ACHN (cell line): ENCODE results near the gene MYH7.
"Not testable (repeated sequence)": the region's sequence is repeated elsewhere in the genome, so short reads cannot be mapped to it uniquely, and the experiment has no call there.

Experiments
- DNase-seq: peaks from one replicate; pipeline ENCODE4 v3.0.0-alpha.2; 2015
- in situ Hi-C: cut with HindIII; loops from 2 replicates; pipeline ENCODE4 v1.10.0; 2017; ENCODE audit warnings: low sequenced_read_pairs, low pct_ligation_motif_present, low pct_unique_long_range_greater_than_20kb

The MYH7 gene

GRCh38 chr14:23433457-23433856, 2.0 kb downstream of the MYH7 start:
- no peak for DNase-seq
- in situ Hi-C loops = no loop called here

GRCh38 chr14:23432946-23433345, 2.5 kb downstream of the MYH7 start:
- in situ Hi-C loops = no loop called here

GRCh38 chr14:23432102-23432925, 3.1 kb downstream of the MYH7 start:
- no peak for DNase-seq
- in situ Hi-C loops = no loop called here

More at GRCh38 chr14:23432946-23433345, 2.5 kb downstream of the MYH7 start:
- DNase-seq = no peak

GRCh38 chr14:23431486-23431885, 4.0 kb downstream of the MYH7 start:
- DNase-seq = no peak
- in situ Hi-C loops = no loop called here

GRCh38 chr14:23430723-23431085, 4.8 kb downstream of the MYH7 start:
- in situ Hi-C loops = no loop called here
- DNase-seq = peak; percentile 7

GRCh38 chr14:23430016-23430722, 5.3 kb downstream of the MYH7 start:
- in situ Hi-C loops = no loop called here
- DNase-seq = no peak

GRCh38 chr14:23428686-23429495, 6.6 kb downstream of the MYH7 start:
- in situ Hi-C loops = no loop called here
- no peak for DNase-seq

- DNase-seq, in situ Hi-C loops: not testable (repeated sequence)
These were observed 9.7 kb downstream of the MYH7 start for GRCh38 chr14:23425798-23426197.

GRCh38 chr14:23425169-23425568, 10.3 kb downstream of the MYH7 start:
- DNase-seq = no peak
- in situ Hi-C loops = no loop called here

- DNase-seq = no peak
- in situ Hi-C loops = no loop called here
These were observed 11.8 kb downstream of the MYH7 start for GRCh38 chr14:23423657-23424056.

- in situ Hi-C loops = no loop called here
- DNase-seq = no peak
These were observed 13.9 kb downstream of the MYH7 start for GRCh38 chr14:23421594-23421993.

GRCh38 chr14:23419646-23420045, 15.8 kb downstream of the MYH7 start:
- in situ Hi-C loops, DNase-seq: not testable (repeated sequence)

GRCh38 chr14:23418021-23418420, 17.4 kb downstream of the MYH7 start:
- in situ Hi-C loops = no loop called here
- no peak for DNase-seq

GRCh38 chr14:23417269-23417668, 18.2 kb downstream of the MYH7 start:
- DNase-seq, in situ Hi-C loops: not testable (repeated sequence)

- in situ Hi-C loops = no loop called here
- no peak for DNase-seq
These were observed 18.7 kb downstream of the MYH7 start for GRCh38 chr14:23416801-23417200.

GRCh38 chr14:23415821-23416778, 19.4 kb downstream of the MYH7 start:
- in situ Hi-C loops = no loop called here
- DNase-seq = no peak

GRCh38 chr14:23414906-23415820, 20.3 kb downstream of the MYH7 start:
- DNase-seq = no peak
- in situ Hi-C loops = no loop called here
